Stimulated activated CD8-positive, alpha-beta memory T cell treated with anti-CD3 and anti-CD28 coated beads, Interleukin-7, amount 100 ng/mL, for 4 hours (primary cell): ENCODE results near the gene MLLT1.

Experiments used
- DNase-seq, 2 donors: peaks; one replicate each; pipeline ENCODE4 v3.0.0-alpha.2; 2020; ENCODE audit warnings: low read depth in 2 of 2

The MLLT1 gene

GRCh38 chr19:6210721-6211600, 68.8 kb downstream of the MLLT1 start:
- no peak for DNase-seq

- no peak for DNase-seq
These were observed 69.7 kb downstream of the MLLT1 start for GRCh38 chr19:6210091-6210490.

GRCh38 chr19:6209680-6210079, 70.1 kb downstream of the MLLT1 start:
- DNase-seq = no peak

- DNase-seq = no peak
These were observed 70.5 kb downstream of the MLLT1 start for GRCh38 chr19:6209233-6209632.

GRCh38 chr19:6204866-6205723, 74.7 kb downstream of the MLLT1 start:
- DNase-seq = no peak

- no peak for DNase-seq
These were observed 75.6 kb downstream of the MLLT1 start for GRCh38 chr19:6204212-6204611.

- peak; percentile 98 to 99 for DNase-seq
These were observed 80.4 kb downstream of the MLLT1 start for GRCh38 chr19:6199240-6199994.

GRCh38 chr19:6198896-6199239, 80.9 kb downstream of the MLLT1 start:
- DNase-seq = no peak

- DNase-seq = no peak
These were observed 83.4 kb downstream of the MLLT1 start for GRCh38 chr19:6196361-6196760.

- no peak for DNase-seq
These were observed 91.0 kb downstream of the MLLT1 start for GRCh38 chr19:6188811-6189210.

GRCh38 chr19:6187374-6187773, 92.4 kb downstream of the MLLT1 start:
- DNase-seq = no peak

GRCh38 chr19:6185835-6186834, 93.6 kb downstream of the MLLT1 start:
- DNase-seq = no peak

GRCh38 chr19:6185093-6185834, 94.5 kb downstream of the MLLT1 start:
- no peak for DNase-seq

- DNase-seq = no peak
These were observed 98.7 kb downstream of the MLLT1 start for GRCh38 chr19:6181119-6181518.

GRCh38 chr19:6173190-6173589, 106.6 kb downstream of the MLLT1 start:
- DNase-seq = no peak

GRCh38 chr19:6172074-6172863, 107.5 kb downstream of the MLLT1 start:
- DNase-seq = no peak

- no peak for DNase-seq
These were observed 112.7 kb downstream of the MLLT1 start for GRCh38 chr19:6167115-6167514.

GRCh38 chr19:6164906-6165531, 114.8 kb downstream of the MLLT1 start:
- DNase-seq = no peak
